IPS-18c (cell line): ENCODE data around the gene LRRC28.

ENCODE experiments used
- H3K4me3 ChIP-seq: 2 replicates; pipeline ENCODE4 v1.7.0; 2013; ENCODE audit warnings: low read depth, mild to moderate bottlenecking, low read length, moderate library complexity; ENCODE audit not compliant: insufficient read depth
- H3K9me3 ChIP-seq: one replicate; pipeline ENCODE4 v1.6.1; 2013; ENCODE audit warnings: mild to moderate bottlenecking, low read length, moderate library complexity; ENCODE audit not compliant: control insufficient read depth, insufficient read depth

Gene LRRC28

DNA sequence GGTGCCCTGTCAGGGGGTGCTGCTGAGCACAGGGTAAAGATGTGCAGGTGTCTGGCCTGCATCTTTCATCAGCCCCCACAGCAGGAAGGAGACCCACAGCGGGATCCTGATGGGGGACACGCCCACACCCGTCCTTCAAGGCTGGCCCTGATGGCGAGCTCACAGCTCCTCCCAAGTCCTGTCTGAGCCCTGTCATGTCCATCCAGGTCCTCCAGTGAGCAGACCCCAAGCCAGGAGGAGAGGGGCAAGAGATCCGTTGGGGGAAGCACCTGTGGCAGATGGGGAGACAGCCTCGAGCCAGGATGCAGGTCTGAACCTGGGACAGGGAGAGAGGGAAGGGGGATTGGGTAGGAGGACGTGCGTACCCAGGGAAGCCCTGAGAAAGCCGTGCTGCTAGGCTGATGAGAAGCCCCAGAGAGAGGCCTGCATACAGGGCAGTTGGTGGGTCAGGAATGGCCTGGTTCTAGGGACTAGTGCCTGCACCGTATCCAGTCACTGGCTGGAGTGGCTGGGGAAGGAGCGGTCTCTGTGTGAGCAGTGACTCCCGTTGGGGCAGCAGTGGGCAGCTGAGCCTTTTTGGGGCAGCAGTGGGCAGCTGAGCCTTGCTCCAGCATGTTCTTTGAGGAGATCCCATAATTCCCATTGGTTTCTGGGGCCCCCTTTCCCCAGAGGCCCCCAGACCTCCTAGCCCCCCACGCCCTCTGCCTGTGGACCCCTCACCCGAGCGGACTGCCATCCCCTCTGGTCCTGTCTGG, 181.2 kb downstream of the LRRC28 start:
- no peak overlapping the region for H3K4me3 ChIP-seq

DNA sequence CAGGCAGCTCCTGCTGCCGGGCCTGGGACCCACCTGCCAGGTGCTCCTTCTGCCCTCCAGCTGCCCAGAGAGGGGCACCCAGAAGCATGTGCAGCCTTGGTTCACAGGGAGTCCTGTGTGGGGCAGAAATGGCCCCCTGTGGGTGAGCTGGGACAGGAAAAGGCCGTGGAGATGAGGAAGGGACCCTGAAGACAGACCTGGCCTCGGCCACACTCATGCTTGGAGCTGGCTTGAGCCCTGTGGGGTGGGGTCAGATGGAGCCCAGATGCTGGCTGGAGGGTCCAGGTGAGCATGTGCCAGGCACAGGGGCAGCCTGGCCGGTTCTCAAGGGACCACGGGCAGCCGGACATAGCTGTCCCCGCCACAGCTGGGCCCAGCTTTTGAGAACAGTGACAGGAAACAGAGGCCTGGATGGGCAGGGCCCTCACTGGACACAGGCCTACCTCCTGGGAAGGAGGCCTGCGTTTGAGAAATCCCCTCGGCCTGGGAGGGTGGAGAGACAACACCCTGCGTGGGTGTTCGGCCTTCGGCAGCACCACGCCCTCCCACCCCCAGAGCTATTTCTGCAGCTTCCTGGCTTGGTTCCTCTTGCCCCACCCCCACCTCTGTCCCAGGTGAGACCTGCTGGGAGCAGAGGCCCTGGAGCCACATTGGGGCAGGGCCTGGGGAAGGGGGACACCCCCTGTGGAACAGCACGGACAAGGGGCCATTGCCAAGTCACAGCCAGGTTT, 181.9 kb downstream of the LRRC28 start:
- Histone ChIP-seq H3K4me3 (no peak overlapping the region), H3K9me3 (no peaks in the 10 kb centered on the region)

More for the DNA sequence above, 181.2 kb downstream of the LRRC28 start:
- no peaks in the 10 kb centered on the region for H3K9me3 ChIP-seq

DNA sequence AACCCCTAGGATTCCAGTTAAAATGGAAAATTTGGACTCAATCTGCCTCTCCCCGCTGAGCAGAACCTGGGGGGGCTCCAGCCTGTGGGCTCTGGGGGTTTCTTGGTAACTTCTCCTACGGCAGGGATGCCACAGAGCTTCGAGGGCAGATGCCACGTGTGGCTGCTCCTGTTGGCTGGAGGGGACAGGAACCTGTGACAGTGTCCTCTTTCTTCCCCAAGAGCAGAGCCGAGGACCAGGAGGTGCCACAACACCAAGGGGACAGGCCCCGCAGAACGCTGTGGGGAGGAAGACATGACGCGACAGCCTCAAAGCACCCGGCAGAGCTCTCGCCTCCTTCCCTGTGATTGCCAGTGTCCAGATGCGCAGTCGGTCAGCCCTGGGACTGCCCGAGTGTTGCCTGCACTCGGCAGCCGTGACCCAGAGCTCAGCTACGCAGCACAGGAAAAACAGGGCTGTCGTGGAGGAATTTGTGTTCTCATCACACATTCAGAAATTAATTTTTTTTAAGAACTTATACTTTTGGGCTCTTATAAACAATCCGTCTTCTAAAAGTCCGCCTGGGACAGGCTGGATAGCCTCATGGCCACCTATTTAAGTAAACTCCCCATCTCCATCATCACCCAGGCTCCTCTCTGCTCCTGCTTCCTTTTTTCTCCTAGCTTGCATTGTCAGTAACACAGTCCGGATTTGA, 182.6 kb downstream of the LRRC28 start:
- H3K4me3 ChIP-seq, result no peak overlapping the region
- no peaks in the 10 kb centered on the region for H3K9me3 ChIP-seq

DNA sequence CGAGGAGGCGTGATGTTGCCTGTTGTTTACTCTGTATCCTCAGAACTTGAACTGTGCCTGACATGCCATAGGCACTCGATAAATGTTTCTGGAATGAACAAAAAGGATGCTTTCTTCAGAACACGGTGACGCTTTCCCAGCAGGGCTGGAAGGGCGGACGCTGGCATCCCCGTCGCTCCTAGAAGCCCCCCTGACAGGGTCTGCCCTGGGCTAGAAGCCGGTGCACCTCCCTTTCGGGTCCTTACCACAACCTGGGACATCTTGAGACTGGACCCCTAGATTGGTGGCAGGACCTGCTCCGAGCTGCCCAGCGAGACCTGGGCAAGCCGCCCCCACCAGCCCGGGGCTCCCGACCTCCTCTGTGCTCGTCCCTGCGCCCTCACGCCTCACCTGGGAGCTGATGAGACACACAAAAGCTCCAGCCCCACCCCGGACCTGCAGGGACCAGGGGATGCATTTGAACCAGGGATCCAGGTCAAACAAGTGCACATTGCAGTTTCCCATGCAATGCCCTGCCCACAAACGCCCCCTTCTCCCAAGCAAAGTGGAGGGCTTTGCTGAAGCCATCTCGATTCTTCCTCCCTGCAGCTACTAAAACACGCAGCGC, 183.3 kb downstream of the LRRC28 start:
- Histone ChIP-seq H3K4me3 (no peak overlapping the region), H3K9me3 (no peaks in the 10 kb centered on the region)

DNA sequence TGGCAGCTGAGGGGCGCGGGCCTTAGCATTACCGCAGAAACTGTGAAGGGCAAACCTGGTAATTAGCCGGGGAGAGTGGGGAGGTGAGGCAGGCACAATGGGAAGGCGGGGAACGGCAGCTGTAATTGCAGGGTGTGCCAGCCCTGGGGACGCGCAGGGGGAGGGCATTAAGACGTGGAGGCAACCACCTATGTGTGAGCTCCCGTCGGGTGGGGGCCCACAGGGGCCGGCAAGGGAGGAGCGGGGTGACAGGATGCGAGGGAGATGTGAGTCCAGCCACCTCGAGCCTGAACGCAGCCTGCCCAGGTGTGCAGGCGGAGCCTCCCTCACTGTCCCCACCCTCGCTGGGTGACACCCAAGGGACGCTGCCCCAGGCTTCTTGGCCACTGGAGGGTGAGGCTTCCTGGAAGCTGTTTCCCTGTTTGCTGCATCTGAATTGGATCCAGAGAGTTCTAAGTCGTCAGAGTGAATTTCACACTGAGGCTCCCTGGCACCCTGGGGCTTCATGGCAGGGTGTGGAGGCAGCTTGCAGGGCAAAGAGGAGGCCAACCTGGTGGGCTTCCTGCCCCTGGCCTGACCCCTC, 183.9 kb downstream of the LRRC28 start:
- H3K9me3 ChIP-seq, result peaks cover 1% of the 10 kb centered on the region
- no peak overlapping the region for H3K4me3 ChIP-seq

DNA sequence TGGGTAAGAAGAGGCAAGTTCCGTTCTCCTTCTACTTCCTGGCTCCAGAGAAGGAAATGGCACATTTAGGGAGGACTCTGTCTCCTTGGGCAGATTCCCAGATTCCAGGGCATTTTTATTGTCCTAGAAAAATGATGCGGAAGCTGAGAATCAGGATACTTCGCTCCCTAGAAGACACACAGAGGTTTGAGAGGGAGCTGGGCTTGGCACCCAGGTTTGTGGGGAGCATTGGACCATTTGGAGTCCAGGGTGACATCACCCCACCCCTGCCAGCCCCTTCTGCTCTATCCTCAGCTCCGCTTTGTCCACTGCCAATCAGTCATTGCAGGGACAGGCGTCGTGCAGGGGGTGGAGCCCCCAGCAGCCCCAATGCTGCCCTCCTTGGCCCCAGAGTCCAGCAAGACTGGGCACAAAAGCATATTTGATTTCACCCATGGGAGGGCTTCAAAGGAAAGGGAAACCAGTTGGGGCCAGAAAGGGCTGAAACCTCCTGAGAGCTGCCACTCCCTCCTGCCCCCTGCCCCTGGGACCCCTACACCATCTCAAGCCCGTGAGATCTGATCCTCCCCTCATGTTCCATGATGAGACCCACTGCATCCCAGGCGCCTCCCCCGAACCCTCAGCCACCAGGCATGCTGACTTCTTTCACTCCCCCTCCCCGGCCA, 184.7 kb downstream of the LRRC28 start:
- no peak overlapping the region for H3K4me3 ChIP-seq
- H3K9me3 ChIP-seq, result peaks cover 2% of the 10 kb centered on the region

DNA sequence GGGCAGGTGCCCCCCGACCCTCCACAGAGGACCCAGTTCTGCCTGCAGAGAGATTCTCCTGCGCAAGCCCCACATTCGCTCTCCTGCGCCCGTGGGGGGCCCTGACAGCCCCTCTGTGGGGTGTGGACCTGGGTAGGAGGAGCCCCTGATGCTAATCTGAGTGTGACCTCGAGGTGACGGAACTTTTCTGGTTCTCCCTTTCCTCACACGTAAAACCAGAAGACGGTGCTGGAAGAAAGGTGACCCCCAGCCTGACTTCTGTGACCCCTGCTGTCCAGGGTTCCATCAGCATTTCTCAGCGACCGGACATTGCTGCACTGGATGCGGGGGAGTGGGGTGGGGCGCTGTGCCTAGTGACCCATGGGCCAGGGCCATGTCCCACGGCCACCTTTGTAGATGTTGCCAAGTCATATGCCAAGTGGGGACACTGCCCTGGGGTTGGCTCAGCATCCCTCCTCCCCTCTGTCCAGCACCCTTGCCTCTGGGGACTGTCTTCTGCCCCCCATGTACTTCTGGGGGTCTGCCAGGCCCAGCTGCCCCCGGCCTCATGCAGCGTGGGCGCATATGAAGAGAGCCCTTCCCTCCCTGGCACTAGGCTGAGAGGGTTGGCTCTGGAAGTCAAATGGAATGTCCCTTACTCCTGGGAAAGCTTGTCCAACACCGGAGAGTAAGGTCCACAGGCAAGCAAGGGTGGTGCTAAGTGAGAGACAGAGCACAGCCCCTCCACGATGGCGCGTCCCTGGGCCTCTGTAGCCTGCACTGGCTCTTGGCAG, 185.4 kb downstream of the LRRC28 start:
- Histone ChIP-seq H3K9me3 (peaks cover 2% of the 10 kb centered on the region), H3K4me3 (no peak overlapping the region)

DNA sequence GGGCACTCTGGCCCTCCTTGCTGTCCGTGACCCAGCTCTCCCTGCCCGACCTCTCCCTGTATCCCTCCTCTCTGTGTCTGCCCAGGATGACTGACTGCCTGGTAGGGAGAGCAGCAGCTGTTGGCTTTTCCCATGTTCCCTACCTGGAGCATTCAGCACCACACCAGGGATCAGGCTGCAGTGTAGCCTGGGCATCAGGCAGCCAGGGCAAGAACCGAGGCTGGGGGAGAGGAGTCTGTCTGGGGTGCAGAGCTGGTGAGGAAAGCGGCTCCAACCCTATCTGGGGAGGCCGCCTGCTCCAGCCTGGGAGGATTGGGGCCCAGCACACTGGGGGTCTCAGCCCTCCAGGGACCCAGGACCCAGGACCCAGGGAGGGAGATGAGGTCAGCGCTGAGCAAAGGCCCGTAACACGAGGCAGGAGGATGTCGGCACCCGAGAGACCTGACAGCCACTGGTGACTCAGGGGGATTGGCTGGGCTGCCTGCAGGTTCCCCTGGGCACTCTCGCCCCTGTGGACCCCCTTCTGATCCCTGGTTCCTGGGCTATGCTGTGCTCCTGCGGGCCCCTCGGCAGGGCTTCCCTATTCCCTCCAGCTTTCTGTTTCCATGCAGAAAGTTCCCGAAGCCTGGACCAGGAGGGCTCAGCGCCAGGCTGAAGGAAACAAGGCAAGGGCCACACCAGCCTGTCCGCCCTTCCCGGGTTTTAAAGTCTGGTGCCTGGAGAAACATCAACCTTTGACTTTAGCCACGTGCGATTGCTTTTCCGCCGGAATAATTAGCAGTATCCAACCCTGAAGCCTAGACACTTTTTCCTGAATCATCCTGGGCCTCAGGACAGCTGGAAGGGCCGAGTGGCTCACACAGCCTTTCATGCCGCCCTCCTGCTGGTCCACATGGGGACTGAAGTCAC, 186.3 kb downstream of the LRRC28 start:
- Histone ChIP-seq H3K4me3 (no peak overlapping the region), H3K9me3 (peaks cover 2% of the 10 kb centered on the region)

DNA sequence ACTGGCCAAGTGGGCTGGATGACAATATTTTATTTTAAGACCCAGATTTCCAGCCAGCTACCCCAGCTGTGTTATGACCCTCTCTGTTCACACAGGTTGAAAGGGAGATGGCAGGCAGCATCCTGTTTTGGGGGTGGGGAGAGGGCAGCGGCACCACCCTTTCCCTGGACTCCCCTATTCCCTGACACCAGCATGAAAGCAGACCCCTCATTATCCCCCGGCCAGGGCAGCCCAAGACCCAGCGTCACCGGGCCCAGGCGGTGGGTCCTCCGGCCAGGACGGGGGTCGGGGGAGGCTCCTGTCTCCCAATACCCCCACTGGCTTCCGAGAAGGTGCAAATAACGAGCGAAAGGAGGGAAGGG, 186.9 kb downstream of the LRRC28 start:
- H3K9me3 ChIP-seq, result peaks cover 2% of the 10 kb centered on the region
- H3K4me3 ChIP-seq, result no peak overlapping the region

DNA sequence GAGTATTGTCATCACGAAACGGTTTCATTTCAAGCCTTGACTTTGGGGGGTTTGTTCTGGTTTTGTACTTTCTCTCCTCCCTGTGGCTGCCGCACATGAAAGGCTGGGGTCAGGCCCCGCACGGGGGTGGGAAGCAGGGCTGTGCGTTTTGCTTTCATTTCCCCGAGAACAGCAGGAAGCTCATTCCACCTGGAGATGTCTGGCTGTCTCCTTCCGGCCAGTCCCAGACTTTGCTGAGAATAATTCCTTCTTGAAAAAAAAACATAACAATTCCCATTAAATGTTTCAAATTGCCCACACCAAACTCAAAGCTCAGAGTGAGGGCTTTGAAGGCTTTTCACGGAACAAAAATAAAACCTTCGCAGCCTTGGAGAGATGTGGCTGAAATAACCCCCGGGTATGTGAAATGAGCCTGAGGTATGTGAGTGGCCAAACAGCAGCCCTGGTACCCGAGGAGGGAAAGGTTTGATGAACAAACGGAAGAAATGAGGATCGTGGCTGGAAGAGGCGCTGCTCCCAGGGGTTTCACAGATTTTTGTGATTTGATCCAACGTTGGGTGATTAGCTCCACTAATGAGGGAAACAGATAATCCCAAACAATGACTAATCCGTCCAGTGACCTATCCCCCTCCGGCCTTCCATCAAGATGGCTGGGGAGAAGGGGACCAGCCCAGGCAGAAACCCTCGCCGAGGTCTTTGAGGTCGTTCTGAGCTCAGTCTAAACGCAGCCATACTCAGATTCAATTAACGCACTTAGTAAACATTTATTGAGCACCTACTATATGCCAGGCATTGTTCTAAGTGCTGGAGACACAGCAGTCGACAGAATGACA, 187.6 kb downstream of the LRRC28 start:
- peaks cover 2% of the 10 kb centered on the region for H3K9me3 ChIP-seq

DNA sequence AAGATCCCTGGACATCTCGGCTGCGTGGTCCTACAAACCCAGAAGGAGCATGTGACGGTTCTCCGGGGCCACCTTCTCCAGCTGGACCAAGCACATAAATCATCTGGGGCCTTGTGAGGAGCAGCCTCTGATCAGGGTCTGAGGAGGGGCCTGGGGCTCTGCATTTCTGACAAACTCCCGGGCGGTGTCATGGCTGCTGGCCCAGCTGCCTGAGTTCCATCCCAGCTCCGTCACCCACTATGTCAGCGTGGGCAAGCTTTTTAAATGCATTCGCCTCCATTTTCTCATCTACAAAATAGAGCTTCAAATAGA, 188.2 kb downstream of the LRRC28 start:
- peaks cover 2% of the 10 kb centered on the region for H3K9me3 ChIP-seq

More for the DNA sequence above, 187.6 kb downstream of the LRRC28 start:
- no peak overlapping the region for H3K4me3 ChIP-seq

DNA sequence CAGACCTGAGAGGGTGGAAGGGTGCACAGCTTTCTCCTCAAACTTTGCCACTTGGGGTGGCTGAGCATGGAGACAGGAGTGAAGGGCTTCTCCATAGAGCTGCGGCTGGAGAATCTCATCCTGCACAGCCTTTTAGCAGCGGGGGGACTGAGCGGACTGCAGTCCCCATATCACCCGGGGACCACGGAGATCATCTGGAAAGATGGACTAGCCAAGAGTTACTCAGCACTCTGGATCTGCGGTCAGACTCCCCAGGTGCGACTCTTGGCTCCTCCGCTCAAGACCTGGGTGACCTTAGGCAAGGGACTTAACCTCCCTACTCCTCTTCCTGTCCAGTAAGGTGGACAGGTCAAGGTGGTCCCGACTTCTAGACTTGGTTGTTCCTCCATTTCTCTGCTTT, 188.7 kb downstream of the LRRC28 start:
- peaks cover 2% of the 10 kb centered on the region for H3K9me3 ChIP-seq
- no peak overlapping the region for H3K4me3 ChIP-seq

More for the DNA sequence above, 188.2 kb downstream of the LRRC28 start:
- no peak overlapping the region for H3K4me3 ChIP-seq
